ENCODE results near the gene AMZ1.
"Not testable (repeated sequence)": the region's sequence is repeated elsewhere in the genome, so short reads cannot be mapped to it uniquely, and the experiment has no call there.

AMZ1 gene

DNA sequence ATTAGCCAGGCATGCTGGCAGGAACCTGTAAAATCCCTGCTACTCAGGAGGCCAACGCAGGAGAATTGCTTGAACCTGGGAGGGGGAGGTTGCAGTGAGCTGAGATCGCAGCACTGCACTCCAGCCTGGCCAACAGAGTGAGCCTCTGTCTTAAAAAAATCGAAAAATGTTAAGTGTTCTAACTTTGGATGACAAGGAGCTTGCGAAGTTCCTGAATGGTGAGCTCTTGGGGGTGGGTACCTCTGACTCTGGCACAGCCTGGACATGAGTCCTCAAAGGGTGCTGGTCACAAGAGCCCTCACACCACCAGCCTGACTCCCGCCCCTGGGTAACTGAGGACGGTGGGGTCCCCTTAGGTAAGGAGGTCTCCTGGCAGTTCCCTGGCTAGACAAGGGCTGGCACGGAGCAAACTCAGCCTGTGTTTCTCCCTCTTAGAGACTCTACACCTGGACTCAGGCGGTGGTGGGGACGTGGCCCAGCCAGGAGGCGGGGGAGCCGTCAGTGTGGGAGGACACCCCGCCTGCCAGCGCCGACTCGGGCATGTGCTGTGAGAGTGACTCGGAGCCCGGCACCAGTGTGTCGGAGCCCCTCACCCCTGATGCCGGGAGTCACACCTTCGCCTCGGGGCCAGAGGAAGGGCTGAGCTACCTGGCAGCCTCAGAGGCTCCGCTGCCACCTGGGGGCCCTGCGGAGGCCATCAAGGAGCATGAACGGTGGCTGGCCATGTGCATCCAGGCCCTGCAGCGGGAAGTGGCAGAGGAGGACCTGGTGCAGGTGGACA lies 24.1 kb downstream of the AMZ1 start:
- no peak for DNase-seq (ENCODE audit: low read depth, low spot score)

DNA sequence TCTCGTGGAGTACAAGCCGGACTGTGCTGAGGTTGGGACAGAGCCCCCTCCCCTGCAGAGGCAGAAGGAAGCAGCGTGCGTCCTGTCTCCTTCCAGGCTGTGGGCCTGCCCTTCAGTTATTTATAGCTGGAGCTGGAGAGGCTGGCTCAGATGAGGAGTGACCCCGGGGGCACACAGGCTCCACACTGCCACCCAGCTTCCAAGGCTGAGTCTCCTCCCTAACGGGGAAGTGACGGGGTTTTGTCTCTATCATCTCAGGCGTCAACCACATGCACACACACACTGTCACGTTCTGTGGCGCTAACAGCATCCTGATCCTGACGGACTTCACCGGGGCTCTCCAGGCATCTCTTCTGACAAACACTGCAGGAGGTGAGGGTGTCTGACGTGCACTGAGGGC lies 25.4 kb downstream of the AMZ1 start:
- peak; percentile 57 for DNase-seq (ENCODE audit: low read depth, low spot score)

DNA sequence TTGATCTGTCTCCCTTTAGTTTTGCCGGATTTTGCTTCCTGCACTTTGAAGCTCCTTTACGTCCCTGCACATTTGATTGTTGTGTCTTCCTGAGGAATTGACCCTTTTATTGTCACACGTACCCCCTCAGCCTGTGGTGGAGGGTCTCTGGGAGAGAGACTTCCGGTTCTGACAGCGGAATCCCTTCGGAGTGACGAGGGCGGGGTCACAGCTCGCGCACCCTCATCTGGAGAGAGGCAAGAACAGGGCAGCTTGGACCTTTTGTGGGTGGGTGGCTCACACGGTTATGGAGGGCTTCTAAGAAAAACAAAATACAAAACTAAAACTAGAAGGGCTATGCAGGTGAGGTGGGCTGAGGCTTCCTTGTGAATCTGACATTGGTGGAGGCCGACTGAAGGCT lies 26.0 kb downstream of the AMZ1 start:
- DNase-seq (ENCODE audit: low read depth, low spot score) = no peak

DNA sequence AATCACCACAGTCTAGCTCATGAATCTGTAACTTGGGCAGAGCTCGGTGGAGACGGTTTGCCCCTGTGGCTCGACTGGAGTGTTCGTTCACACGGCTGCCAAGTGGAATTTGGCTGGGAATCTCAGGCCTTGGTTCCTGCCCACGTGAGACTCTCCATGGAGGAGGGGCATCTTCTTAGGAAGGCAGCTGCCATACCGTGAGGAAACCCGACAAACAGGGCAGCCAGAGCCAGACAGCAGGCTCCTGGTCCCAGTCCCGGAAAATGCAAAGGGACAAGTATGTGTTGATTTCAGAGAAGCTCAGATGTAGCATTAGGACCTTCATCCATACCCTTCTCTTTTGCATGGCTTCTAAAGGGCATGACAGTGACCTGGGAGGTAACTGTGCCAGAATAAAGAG lies 26.6 kb downstream of the AMZ1 start:
- DNase-seq (ENCODE audit: low read depth, low spot score) = no peak

DNA sequence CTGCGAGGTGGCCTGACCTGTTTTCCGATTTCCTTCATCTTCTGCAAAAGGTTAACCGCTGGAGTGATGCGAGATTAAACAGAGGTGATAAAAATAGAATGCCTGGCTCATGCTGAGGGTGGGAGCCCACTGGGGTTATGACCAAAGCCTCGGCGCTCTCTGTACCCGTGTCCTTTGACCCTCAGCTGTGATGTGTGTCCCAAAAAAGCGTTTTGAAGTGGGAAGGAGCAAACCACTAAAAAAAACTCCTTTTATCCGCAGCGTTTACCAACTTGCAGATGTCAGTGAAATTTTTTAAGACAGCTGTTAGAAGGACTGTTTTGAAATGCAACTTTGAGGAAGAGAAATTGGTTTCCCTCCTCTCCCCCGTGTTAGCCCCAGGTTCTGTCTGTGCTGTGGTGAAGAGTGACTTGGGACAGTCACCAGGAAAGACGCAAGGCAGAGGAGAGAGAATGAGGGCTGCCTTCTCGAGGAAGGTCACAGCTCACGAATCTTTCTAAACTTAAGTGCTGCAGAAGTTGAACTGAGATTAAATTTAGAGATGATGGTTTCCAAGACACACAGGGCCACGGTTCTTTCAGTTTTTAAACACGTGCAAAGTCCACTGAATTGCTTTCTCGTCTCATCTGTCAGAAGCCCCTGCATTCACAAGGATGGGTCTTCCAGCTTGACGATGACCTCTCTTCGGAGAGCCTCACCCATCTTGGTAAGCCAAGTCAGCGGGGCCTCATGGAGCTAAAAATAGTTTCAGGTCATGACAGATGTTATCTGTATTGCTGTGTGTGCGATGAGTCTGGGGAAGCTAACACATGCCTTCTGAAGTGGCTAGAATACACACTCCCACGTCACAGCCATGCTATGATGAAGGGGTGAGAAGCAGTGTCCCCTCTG lies 27.6 kb downstream of the AMZ1 start:
- DNase-seq (ENCODE audit: low read depth, low spot score) = no peak

DNA sequence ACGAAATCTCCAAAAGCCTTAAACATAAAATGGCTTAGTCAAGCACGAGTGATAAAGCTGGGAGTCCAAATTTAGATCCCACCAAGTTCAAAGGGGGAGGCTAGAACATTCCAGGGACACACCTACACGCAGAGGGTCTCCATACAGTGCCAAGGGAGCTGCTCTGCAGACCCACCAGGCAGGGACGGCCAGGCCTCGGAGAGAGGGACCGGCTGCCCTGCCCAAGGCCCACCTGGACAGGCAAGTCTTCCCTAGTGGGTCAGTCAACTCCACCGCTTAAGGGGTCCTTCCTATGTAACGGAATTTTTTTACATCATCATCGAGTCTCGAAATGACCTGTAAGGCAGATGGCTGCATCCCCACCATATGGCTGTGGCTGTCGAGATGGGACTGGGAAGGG lies 28.5 kb downstream of the AMZ1 start:
- DNase-seq (ENCODE audit: low read depth, low spot score) = no peak

DNA sequence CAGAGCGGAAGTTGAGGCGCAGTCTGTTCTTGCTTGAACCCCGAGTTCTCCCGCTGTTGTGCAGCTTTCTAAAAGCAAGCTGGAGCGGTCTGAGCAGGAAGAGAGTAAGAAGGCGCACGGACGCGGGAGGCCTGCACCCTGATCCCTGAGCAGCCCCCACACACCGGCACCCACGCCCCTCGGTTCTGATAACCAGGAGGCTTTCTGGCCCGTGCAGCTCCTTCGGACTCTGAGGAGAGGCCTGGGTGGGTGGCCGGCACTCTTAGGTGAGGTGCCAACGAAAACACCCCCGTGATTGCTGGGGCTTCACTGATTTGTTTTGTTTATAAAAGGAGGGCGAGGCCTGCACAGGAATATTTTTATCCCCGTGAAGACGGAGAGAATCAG lies 28.9 kb downstream of the AMZ1 start:
- DNase-seq (ENCODE audit: low read depth, low spot score) = no peak

DNA sequence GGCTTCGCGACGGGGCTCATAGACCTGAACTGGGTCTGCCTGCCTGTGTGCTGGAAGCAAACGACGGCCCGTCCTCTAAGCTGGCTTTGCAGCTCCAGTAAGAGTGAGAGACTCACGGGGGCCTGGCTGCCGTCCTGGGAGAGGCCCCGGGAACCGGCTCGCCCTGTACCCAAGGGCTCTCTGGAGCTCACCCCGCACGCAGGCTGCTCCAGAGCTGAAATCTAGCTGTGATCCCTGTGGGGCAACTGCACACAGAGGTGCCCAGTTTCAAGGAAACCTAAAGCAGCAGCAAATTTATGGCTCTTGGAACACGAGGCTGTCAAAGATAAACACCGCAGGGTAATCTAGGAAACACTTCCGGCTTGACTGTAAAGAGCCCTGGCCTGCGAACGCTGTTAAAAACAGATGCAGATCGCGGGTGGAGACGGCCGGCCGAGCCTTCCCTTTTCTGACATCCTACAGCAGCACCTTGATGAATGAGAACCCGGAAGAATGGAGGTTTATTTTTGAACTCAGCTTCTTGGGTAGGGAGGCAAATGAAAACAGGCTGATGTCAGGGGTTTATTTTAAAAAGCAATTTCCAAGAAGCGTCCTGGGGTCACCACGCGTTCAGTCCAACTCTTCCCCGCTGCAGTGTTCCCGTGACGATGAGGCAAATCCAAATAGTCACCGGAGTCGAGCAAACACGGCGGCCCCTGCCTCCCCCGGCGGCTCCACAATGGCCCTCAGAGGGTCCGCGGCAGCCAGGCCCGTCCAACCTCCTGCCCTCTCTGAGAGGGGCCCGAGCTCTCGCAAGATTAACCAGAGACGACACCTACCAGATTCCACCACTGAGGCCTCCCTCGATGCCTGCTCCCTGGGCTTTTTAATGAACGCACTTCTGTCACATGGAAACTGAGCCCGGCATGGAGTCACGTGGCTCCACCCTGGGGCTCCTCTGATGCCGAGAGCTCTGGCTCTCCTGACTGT lies 29.6 kb downstream of the AMZ1 start:
- DNase-seq (ENCODE audit: low read depth, low spot score) = no peak

DNA sequence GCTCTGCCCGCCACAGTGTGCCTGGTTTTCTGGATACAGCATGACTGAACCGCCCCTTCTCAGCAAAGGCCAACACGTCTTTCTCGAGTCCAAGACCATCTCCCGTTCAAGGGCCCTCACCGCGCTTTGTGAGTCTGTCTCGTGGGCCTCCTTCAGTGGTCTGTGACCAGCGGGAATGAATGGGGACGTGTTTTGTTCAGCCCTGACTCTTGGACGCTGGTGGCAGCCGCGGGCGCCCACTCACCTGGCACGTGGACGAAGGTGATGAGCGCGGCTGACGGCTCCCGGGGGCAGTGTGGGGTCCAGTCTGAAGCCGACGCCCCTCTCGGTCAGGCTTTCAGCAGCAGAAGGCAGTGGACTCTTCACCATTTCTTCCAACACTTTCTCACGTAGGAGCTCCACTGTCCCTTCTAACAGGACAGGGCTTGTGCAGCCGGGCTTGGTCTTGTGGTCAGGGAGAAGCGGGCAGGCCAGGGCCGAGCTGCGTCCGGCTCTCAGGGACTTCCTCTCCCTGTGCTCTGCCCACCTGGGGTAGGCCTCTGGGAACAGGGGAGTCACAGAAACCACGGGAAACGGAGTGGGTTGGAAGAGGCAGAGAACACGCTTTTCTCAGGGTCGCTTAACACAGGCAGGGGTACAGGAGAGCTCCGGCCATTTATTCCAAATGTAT lies 30.4 kb downstream of the AMZ1 start:
- DNase-seq (ENCODE audit: low read depth, low spot score) = no peak

DNA sequence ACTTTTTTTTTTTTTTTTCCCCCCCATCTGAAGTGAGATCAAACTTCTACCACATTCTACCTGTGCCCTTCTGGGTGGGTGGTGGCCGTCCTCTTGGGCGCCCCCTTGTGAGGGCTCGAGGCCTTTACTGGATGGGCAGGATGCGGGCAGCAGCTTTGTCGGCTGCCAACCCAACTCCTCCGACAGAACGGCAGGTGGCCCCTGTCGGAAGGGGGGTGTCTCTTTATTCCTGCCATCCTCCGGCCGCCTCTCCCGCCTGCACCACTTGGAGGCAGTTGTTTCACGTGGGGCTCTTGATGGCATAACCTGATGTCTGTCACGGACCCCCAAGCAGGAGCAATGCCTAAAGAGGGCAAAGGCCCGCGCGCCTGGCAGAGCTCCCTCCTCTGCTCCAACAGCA lies 31.0 kb downstream of the AMZ1 start:
- DNase-seq (ENCODE audit: low read depth, low spot score) = no peak

DNA sequence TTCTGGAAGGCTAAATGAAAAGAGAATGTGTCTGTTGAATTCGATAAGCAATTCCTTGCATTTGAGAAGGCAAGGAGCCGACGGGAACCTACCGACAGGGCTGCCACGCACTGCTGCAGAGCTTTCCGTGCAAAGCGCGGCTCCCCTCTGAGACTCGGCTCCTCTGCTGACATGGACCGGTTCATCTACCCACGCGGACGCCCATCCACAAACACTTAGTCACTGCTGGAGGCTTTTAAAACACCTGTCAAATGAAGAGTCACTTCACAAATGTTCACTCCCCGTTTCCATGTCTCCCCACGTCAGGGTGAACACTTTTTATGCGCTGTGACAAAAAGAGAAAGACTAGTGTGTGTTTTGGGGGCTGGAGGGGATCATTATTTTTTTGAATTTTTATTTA lies 32.0 kb downstream of the AMZ1 start:
- no peak for DNase-seq (ENCODE audit: low read depth, low spot score)

DNA sequence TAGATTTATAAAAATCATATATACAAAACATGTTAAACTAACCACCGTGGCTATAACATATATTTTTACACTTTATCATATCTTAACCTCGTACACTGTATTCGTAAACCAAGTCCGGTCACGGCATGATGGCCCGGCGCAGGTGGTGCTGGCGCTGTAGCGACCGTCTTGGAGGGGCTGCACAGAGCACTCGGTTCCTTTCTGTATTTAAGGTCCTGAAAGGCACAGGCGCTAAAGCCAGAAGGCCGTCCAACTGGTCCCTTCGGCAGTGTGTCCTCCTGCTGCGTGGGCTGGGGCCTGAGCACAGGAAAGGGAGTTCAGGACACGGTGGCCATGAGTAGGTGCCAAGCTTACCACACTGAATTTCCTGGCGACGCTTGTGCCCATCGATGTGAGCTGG lies 33.8 kb downstream of the AMZ1 start:
- no peak for DNase-seq (ENCODE audit: low read depth, low spot score)

DNA sequence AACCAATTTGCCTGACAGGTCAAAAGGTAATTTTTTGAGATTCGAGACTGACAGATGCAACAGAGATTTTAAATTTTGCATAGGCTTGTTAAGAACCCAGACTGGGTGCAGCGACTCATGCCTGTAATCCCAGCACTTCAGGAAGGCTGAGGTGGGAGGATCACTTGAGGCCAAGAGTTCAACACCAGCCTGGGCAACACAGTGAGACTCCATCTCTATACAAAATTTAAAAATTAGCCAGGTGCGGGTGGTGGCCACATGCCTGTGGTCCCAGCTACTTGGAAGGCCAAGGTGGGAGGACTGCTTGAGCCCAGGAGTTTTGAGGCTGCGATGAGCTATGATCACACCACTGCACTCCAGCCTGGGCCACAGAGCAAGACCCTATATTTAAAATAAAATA lies 34.6 kb downstream of the AMZ1 start:
- DNase-seq (ENCODE audit: low read depth, low spot score) = no peak

DNA sequence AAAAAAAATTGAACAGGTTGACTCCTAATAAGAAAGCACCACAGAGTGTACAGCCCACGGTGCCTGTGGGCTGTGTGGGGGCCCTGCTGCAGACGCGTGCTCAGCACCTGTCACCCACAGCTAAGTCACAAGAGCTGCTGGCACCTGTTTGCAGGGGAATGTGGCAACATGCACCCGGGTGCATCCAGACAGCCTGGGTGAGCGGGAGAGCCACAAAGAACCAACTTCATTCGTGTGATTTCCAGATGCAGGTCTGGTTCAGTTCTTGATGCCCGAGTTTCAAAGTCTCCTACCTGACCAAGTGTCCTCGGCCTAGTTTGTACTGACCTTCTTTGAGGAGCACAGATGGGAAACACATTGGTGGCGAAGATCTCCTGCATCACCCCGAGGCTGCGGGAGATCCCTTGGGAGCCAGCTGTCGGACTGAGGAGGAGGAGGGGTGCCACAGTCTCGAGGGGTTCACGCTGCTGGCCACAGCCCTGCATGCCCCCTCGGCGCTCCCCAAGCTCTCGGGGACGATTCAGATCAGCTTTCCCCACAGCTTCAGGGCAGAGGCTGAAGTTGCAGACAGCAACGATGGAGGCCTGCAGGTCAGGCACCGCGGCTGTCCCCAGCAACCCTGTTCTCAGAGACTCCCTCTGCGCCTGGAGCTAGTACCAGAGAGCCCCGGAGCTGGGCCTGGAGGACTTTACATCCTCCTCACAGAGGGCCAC lies 35.3 kb downstream of the AMZ1 start:
- no peak for DNase-seq (ENCODE audit: low read depth, low spot score)

DNA sequence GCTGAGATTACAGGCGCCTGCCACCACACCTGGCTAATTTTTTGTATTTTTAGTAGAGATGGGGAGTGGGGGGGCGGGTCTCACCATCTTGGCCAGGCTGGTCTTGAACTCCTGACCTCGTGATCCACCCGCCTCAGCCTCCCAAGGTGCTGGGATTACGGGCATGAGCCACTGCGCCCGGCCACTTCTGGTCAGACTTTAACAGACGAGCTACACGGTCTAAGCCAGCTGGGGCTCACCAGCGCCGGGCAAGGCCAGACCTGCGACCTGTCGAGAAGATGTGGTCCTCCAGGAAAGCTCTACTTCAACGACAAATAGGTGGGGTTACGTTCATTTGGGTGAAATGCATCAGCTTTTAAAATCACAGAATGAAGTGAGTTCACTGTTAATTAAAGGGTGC lies 36.0 kb downstream of the AMZ1 start:
- DNase-seq (ENCODE audit: low read depth, low spot score) = not testable (repeated sequence)

DNA sequence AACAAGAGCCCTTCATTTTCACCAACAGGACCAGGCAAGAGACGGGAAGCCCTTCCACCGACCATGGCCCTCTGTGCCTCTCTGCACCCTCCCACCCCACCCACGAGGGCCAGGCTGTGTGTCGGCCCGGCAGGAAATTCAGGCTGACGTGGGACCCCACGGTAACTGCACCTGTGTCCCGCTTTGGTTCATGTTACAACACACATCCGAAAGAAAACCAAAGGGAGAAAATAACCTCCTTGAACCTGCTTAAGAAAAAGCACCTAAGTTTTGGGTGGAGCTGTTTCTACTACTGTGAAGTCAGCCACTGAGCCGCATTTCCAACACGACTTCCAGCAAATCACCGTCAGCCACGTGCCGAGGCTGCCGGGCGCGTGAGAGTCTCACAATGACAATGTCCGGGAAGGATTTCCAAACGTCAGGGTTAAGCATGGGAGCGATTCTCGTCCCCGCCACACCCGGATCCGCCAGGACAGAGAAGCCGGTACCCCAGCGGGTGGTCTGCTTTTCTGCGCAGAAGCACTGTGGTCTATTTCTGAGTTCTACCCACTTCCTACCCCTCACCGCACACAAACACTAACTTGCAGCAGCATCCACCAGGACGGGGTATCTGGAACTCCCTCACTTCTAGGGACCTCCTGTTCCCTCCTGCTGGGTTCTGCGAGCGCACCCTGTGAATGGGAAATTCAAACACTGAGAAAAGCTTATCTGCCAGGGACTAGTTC lies 36.6 kb downstream of the AMZ1 start:
- no peak for DNase-seq (ENCODE audit: low read depth, low spot score)

DNA sequence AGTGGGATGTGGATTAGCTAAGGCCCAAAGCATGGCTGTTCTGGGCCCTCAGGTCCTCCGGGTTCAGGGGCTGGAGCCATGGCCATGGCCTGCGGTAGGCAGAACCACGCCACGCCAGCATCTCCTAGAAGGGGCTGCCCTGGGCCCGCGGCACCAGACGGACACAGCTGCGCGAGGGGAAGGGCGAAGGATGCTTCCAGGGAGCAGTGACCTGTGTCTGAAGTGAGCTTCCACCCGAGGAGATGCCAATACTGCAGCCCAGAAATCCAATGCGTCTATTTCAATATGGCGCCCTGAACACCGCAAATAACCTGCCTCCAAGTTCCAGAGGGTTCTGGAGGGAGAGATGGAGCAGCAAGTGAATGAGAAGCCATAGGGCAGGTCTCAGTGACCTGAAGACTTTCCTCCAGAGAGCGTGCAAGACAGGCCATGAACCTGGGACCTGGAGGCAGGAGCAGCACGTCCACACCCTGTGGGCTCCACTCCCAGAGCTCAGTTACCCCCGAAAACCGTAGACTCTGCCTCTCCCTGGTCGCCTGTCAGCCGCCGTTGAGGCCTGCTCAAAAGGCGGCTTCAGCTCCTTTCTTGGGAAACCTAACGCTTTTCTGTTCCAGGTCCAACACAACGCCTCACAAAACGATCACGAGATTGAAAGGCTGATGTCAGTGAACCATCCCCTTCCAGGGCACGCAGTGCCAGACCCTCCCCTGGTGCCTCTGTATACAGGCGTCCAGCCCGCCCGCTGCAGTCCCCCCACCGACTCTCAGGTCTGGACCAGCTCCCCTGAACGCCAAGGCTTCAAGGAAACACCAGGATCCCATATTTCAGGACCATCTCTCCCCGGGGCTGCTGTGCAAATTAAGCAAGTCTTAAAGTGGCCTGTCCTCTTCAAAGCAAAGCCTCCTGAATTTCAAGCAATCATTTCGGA lies 37.4 kb downstream of the AMZ1 start:
- no peak for DNase-seq (ENCODE audit: low read depth, low spot score)

DNA sequence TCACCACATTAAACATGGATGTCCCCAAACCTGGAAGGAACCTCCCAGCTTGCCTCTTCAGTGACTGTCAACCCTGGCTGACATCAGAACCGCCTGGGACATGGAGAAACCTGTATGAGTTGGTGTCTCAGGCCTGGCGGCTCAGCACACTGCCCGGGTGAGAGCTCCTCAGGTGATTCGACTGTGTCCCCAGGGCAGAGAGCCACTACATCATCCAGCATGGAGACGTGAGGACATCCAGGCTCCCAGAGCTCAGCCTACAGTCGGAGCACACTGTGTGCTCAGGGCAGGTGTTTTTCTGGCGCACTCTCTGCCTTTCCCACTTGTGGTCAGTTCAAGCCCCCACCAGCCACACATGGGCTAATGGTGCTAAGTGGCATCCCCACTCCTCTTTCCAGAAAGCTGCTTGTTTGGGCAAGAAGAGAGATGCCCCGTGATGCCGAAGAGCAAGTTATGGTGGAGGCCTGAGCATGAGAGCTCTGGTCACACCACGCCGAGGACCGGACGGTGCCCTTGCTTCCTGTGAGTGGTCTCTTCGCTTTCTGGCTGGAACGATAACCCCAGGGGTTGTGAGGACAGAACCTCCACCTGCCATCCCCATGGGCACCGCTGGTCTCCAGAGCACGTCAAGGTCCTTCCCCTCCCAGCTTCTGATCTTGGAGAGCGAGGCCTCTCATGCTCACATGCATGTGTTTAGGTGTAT lies 38.5 kb downstream of the AMZ1 start:
- DNase-seq (ENCODE audit: low read depth, low spot score) = no peak

All from brain pericyte (primary cell).